EH (cell line): ENCODE results near the gene TBC1D10B.
A peak's percentile ranks its signal among the peaks of the same experiment; 100 is the strongest.
"Not testable (repeated sequence)": the region's sequence is repeated elsewhere in the genome, so short reads cannot be mapped to it uniquely, and the experiment has no call there.

ENCODE experiments used
- DNase-seq: peaks from one replicate; pipeline ENCODE4 v3.0.0-alpha.2; 2015; ENCODE audit warnings: low read depth

TBC1D10B gene

DNA sequence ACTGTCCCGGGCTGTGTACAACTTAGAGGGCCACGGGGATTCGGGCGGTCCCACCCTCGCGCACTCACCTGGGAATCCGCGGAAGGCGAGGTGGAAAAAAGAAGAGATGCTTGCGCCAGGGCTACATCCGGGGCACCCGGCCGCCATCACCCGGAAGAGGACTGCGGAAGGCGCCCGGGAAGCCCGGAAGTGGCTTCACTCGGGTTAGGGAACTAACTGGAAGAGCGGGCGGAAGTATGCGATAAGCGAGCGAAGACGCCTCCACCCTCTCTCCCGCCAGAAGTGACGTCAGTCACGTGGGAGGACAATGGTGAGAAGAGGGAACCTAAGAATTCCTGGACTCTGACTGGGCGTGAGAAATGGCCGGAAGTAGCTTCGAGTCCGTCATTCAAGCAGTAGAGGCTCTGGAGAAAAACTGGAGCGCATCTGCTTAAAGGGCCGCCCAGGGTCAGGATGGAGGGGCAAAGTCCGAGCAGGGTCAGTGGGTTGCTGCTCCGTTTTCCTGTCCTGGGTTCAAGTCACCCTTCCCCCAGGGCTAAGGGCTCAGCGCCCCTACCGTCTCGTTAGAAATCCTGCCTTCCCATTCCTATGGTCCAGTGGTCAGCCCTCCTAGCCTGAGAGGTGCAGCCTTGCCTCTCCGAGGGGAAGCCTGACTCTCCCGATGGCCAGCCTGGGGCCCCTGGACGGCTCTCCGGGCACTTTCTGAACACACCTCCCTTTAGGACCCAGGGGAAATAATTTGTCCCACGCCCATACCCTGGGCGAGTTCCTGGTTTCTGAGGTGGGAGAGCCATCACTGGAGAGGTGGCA lies 14.9 kb downstream of the TBC1D10B start, which contains the start of gene CD2BP2:
TSS of gene CD2BP2 (minus strand) at position 165 of the 810 bp plus-strand sequence. CDS start 627 bp downstream, outside the sequence.
- peak; percentile 100 for DNase-seq

DNA sequence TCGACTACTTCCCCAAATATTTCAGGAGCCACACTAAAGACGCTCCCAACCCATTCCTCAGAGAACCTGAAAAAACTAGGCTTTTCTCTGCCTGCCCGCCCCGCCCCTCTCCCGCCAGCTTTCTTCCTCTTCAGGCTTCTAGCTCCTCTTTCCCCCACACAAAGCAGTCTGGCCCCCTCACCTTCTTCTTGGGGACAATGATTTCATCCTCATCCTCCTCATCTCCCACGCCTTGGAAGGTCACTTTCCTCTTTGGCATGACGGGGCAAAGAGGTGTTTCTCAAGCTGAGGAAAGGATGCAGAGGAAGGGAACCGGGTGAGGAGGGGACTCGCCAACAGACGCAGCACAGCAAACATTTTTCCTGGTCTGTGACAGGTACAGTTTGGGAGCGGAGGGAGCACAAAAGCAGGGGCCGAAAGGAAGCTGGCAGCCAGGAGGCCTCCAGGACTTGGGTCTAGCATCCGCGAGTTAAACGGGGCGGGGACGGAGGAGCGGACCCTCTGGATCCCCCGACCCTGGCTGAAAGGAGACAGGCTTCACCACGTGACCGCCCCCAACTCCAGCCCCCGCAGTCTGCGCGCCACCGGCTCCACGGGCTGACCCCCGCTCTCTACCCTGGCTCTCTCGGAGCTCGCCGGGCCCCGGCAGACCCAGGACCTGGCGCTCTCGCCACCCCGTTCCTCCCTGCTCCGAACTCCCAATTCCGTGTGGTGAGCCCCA lies 15.7 kb downstream of the TBC1D10B start:
- peak; percentile 25 for DNase-seq

DNA sequence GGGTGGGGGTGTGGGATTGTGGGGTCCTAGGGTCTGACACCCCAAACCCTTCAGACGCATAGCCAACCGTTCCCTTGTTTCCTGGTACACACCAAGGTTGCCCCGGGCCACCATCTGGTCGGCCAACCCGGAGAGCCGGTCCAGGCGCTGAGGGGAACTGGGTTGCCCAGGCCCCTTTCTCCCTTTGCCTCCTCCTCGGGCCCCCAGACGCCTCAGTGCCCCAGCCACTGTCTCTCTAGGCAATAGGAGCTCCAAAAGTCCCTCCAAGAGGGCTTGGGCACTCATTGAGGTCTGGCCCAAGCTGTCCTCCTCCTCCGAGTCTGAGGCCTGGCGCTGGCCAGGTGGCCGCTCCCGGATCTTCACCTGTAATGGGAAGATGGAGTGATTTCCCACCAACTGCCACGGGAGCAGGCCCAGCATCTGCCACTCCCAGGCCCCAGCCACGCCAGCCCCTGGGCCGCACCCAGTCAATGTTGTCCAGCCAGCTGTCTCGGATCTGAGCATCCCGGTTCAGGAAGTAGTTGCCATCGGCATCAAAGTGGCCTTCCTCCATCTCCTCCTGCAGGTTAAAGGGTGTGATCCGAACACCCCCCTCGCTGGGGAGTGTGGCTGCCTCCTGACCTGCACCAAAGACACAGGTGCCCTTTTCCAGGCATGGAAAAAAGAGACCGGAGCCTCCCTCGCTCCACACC lies 16.7 kb downstream of the TBC1D10B start:
- DNase-seq, result no peak

DNA sequence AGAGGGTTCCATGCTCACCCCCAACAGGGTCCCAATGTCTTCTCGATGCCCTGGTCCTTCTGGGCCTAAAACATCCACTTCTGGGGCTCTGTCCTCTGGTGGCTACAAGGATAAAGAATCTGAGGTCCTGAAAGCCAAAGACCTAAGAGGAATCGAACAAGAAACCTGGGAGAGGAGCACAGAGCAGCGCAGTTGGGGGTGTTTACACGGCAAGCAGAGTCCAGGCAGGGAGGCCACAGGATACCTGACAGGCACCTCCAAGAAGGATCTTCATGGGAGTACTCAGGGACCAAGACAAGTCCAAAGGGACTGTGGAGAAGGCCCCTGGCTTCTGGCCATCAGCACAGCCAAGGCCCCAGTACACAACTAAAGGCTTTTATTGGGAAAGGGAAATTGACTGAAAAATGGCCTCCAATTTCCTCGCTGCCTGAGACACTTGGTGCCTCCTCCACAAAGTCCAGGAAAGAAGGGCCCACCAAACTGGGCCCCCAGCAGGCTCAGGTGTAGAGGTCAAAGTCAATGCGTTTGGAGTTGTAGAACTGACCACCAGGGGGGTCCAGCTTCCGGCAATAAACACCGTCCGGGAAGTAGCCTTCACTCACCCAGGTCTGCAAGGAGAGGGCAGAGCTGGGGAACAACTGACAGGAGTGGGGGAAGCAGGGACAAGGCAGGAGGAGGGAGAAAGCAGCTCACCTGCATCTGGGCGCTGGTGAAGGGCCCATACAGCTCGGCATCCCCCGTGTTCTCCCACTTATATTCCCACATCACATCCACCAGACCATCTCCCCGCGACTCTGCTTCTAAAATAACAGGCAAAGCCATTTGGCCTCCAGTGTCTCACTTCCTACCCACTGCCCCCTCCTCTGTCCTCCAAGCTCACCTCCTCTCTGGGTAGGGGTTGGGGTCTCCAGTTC lies 17.5 kb downstream of the TBC1D10B start:
- no peak for DNase-seq

DNA sequence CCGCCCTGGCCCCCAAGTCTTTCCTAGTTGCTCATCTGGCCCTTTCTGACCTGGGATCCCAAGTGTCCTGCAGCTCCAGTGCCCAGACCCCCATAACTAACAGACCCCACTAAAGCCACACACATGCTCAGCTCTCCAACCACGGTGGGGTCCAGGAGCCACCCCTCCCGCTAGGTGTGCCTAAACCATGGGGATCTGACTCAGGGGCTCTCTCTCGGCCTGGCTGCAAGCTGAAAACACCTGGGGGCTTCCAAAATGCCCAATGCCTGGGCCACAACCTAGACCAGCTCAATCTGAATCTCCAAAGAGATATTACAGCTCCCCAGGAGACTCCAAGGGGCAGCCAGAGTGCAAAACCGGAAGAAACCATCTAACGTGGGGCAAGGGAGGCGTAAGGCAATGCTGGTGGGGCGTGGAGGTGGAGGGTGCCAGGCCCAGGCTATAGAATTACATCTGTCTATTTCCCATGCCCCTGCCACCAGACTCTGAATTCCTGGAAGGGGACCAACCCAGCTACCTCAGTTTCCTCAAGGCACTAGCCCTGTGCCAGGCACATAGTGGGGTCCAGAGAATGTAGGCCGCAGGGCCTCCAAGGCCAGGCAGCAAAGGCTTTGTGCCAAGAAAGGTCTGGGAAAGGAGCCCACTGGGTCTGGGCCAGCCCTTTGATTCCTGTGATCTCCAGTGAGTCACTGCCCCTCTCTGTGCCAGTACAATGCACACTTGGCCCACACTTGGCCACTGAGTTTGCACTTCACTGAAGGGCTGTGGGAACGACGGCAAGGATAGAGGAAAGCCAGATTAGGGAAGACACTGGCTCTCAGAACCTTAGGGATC lies 18.5 kb downstream of the TBC1D10B start:
- peak; percentile 86 for DNase-seq

DNA sequence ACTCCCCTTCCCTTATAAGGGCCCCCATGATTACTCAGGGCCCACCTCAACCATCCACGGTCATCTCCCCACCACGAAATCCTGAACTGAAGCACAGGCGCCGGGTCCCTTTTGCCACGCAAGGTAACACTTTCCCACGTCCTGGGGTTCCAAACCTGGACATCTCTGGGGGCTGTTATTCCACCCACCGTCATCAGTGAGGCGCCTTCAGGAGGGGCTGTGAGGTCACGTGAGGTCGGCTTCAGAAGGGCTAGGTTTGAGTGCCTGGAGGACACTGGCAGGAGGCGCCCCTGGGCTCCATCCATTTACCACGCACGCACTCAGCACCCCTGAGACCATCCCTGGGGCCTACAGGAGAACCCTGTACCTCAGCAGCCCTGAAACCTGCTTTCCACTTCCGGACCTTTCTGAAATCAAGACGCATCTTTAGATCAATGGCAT lies 19.3 kb downstream of the TBC1D10B start:
- DNase-seq, result no peak

DNA sequence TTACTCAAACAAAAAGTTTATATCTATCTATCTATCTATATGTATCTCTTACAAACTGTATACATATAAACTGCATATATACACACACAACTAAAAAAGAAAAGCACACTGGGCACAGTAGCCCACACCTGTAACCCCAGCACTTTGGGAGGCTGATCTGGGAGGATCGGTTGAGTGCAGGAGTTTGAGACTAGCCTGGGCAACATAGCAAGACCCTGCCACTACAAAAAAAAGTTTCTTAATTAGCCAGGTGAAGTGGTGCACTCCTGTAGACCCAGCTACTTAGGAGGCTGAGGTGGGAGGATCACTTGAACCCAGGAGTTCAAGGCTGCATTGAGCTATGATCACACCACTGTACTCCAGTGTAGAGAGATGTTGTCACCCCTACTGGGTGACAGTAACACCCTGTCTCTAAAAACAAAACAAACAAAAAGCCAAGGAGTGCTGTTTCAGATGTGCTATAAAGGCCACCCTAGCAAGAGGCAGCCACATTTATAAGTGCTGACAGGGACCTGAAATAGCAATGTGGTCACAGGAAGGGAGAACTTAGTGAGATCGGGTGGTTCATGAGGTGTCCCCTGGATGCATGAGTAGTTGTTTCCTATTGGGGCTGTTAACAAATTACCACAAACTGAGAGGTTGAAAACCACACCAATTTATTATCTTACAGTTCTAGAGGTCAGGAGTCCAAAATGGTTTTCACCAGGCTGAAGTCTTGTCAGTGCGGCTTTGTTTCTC lies 20.0 kb downstream of the TBC1D10B start:
- DNase-seq, result no peak

DNA sequence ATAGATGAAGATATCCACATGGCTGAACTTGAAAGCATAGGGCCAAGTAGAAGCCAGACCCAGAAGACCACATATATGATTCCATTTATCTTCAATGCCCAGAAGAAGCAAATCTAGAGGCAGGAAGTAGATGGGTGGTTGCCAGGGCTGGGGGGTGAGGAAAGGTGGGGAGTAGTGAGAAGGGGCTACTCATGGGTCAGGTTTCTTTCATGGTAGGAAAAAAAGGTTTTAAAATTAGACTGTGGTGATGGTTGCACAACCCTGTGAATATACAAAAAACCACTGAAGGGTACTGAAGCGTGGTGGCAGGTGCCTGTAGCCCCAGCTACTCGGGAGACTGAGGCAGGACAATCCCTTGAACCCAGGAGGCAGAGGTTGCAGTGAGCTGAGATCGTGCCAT lies 20.6 kb downstream of the TBC1D10B start:
- DNase-seq, result no peak

DNA sequence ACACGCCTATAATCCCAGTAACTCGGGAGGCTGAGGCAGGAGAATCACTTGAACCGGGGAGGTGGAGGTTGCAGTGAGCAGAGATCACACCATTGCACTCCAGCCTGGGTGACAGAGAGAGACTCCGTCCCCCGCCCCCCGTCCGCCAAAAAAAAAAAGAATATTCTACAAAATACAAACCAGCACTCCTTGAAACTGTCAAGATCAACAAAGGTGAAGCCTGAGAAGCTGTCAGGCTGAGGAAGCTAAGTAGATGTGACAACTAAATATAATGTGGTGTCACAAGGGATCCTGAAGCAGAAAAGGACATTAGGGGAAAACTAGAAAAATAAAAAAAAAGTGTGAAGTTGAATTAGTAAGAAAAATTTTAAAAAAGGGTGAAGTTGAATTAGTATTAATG lies 21.4 kb downstream of the TBC1D10B start:
- DNase-seq, result no peak

DNA sequence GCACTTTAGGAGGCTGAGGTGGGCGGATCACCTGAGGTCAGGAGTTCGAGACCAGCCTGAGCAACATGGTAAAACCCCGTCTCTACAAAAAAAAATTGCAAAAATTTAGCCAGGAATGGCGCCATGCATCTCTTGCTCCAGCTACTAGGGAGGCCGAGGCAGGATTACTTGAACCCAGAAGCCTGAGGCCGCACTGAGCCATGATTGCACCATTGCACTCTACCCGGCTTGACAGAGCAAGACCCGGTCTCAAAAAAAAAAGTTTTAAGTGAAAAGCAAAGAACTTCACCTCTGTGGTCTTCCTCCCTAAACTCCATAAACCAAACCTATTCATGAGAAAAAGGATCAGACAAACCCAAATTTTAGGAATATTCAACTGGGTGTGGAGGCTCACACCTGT lies 22.2 kb downstream of the TBC1D10B start:
- DNase-seq, result no peak

DNA sequence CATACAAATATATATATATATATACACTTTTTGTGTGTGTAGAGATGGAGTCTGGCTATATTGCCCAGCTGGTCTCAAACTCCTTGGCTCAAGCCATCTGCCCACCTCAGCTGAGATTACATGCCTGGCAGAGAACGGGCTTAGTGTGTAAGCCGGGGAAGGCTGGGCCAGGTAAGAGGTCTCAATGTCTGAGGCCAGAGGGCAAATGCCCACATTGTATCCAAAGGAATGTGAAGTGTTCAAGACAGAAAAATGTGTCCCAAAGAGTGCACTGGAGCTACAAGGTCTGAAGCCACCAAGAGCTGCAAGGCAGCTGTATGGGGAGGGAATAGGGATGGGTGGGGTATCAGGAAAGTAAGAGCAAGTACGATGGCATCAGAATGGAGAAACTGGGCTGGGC lies 24.0 kb downstream of the TBC1D10B start:
- DNase-seq, result no peak

DNA sequence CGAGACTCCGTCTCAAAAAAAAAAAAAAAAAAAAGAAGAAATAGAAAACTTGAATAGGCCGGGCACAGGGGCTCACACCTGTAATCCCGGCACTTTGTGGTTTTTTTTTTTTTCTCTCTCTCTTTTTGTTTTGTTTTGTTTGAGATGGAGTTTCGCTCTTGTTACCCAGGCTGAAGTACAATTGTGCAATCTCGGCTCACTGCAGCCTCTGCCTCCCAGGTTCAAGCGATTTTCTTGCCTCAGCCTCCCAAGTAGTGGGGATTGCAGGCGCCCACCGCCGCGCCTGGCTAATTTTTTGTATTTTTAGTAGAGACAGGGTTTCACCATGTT lies 26.8 kb downstream of the TBC1D10B start:
- not testable (repeated sequence) for DNase-seq

DNA sequence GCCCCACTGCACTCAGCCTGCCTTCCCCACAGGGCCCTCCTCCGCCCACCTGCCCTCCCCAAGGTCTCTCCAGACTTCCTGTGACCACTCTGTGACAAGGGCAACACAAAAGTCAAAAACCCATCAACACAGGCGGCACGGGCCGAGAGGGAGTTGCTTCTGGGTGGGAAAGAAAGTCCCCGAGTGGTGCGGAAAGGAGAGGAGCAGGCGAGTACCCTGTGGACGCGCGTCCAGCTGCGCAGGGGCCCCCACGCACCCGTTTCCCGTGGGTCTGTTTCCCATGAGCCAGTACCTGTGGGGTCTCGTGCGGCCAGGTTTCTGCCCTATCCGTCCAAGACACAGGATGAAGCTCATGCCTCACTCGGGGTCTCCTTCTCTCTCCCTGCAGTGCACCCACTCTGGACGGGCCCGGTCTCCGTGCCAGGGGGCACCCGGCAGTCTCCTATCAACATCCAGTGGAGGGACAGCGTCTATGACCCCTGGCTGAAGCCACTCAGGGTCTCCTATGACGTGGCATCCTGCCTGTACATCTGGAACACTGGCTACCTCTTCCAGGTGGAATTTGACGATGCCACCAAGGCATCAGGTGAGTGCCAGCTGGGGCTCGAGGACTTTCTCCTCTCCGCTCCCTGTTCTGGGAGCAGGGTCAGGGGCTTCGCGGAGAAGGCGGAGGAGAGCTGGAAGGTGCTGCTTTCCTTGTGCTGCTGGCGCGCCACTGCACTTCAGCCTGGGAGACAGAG lies 27.4 kb downstream of the TBC1D10B start:
- no peak for DNase-seq

DNA sequence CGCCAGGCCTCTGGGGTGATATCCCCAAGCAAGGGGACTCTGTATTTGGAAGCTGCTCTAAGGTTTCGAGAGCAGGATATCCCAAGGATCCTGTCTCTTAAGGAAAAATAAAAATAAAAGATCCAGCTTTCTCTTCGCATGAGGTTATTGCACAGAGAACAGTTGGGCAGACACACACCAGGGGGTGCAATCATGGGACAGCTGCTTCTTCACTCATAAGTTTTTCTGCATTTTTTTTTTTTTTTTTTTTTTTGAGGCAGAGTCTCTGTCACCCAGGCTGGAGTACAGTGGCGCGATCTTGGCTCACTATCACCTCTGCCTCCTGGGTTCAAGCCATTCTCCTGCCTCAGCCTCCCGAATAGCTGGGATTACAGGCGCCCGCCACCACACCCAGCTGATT lies 28.3 kb downstream of the TBC1D10B start:
- DNase-seq, result not testable (repeated sequence)

DNA sequence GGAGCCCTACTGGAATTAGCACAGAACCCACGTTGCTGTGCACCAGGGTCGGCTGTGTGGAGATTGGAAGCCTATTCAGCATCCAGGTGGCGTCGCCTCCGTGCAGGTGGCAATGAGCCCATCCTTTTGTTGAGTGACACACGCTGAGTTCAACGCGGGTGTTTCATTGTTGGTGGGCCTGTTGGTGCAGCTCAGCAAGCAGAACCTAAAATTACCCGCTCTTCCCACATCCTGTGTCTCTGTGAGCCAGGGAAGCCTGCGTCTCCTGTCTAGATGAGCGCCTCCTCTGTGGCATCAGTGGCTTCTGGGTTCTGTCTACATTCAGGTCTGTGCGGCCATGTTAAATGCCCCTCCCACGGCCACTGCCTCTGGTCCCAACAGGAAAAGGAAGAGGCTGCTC lies 29.7 kb downstream of the TBC1D10B start:
- no peak for DNase-seq

DNA sequence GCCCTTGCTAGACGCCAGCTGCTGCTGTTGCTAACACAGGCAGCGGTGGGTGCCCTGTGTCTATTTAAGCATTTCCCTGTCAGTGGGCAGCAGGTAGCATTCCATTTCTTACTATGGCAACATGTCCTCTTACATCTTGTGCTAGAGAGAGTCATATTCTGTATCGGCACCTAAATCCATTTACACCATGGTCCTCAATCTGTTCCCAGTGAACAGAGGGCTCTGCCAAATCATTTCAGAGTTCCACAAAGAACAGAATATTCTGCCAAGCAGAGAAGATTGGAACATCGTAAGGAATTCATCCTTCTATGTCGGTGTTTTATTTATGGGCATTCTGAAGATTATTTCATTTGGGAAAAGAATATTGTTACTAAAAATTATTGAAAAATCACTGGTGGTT lies 31.6 kb downstream of the TBC1D10B start:
- DNase-seq, result not testable (repeated sequence)

DNA sequence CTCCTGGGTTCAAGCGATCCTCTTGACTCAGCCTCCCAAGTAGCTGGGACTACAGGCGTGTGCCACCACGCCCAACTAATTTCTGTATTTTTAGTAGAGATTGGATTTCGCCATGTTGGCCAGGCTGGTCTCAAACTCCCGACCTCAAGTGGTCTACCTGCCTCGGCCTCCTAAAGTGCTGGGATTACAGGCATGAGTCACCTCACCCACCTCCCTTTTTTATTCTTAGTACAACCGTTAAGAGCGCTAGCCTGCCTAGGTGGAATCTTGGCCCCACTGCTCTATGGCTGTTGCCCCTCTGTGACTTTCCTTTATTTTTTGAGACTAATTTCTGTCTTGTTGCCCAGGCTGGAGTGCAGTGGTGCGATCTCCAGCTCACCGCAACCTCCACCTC lies 32.3 kb downstream of the TBC1D10B start:
- DNase-seq, result not testable (repeated sequence)

DNA sequence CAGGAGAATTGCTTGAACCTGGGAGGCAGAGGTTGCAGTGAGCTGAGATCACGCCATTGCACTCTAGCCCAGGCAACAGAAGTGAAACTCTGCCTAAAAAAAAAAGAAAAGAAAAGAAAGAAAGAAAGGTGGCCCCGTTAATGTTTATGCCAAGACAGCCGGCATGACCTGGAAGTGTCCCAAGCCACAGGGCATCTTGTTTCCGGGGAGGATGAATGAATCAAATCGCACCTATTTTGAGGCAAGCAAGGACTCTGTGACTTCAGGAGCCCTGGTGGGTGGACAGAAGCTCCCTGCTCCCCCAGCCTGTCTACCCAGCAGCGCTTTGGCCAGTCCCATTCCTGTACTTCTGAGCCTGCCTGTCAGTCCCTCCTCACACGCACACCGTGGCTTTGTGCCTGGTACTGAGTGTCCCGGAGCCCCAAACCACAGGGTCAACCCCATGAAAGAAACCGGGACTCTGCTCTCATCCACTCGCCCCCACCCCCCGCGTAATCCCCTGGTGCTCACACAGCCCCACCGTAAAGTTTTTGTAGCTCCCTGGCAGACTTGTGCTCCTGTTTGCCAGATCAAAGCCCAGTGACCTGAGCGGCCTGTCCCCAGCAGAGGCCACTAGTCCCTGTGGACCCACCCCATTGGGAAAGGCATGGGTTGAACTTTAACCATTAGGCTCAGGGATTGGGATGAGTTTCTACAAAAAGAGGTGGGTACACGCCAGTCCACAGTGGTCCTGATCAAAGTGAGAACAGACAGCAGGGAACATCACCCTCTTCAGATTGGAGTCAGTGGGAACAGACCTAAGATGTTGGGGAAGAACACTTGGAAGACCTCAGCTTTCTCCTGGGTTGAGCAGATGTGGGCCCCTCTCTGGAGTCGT lies 34.5 kb downstream of the TBC1D10B start:
- DNase-seq, result peak; percentile 47
